ENCODE measurements around the gene DNAAF5. TPM values are rescaled to one million over a fixed set of nuclear protein-coding genes. Genes with fewer than 3 reads are reported as not detected.
A peak's percentile ranks its signal among the peaks of the same experiment; 100 is the strongest.

DNAAF5 gene
- total and polyA plus RNA-seq, 9 of the 15 experiments (the other 6 are each of a cell fraction or from before 2014, with no cell fraction given): 3.1 to 69.7 (median 19.1) TPM

GRCh38 chr7:816300-816750 lies 89.8 kb downstream of the DNAAF5 start (continued):
- TF ChIP-seq FOSL1 (tag; conservative IDR thresholded peaks at IDR 0.05) (0 out of 2 replicates have a peak, but pooled peaks have one; percentile 25), CHD2 (IDR thresholded peaks at IDR 0.05; ENCODE audit: low read depth, low read length) (peak; percentile 74), NFYB (IDR thresholded peaks at IDR 0.05; ENCODE audit: extremely low read depth, insufficient read length) (peak; percentile 79), TRIM25 (IDR thresholded peaks at IDR 0.05; ENCODE audit: borderline replicate concordance) (no peak), CTCFL (IDR thresholded peaks at IDR 0.05; ENCODE audit: borderline replicate concordance, insufficient read depth, low read depth, low read length, poor library complexity, severe bottlenecking) (no peak), ZBTB12 (CRISPR knock-in tag; IDR thresholded peaks at IDR 0.05) (no peak), CCNT2 (IDR thresholded peaks at IDR 0.05; ENCODE audit: borderline replicate concordance, extremely low read depth, insufficient read length, low read depth, low read length) (peak; percentile 55), PATZ1 (CRISPR knock-in tag; IDR thresholded peaks at IDR 0.05; ENCODE audit: borderline replicate concordance) (no peak), FUS (optimal IDR thresholded peaks at IDR 0.05; ENCODE audit: low read depth, low read length) (no peak), MEF2D (tag; conservative IDR thresholded peaks at IDR 0.05; ENCODE audit: low read depth) (no peak), RBM15 (IDR thresholded peaks at IDR 0.05; ENCODE audit: insufficient read depth, low read length) (no peak), FOXK1 (CRISPR knock-in tag; IDR thresholded peaks at IDR 0.05; ENCODE audit: borderline replicate concordance) (no peak), ZBTB7A (IDR thresholded peaks at IDR 0.05; ENCODE audit: borderline replicate concordance, control insufficient read depth, low read depth, low read length) (peak; percentile 68), CREBBP (IDR thresholded peaks at IDR 0.05; ENCODE audit: low read depth, low read length) (no peak), CHCHD3 (CRISPR knock-in tag; IDR thresholded peaks at IDR 0.05) (no peak), CLOCK (CRISPR knock-in tag; IDR thresholded peaks at IDR 0.05; ENCODE audit: borderline replicate concordance) (no peak), ZNF778 (CRISPR knock-in tag; IDR thresholded peaks at IDR 0.05) (no peak), GTF2F1 (IDR thresholded peaks at IDR 0.05; ENCODE audit: low read depth, low read length) (no peak)

Measured in K562 (cell line).